SK-N-SH (cell line): ENCODE data around the gene GRK5.

Experiments used
- CTCF ChIP-seq: fragments of 200-600 bp; sonication (generic); IDR thresholded peaks from 2 replicates; pipeline ENCODE4 v1.6.1; 2017; ENCODE audit warnings: antibody characterized with exemption, mild to moderate bottlenecking, moderate library complexity
- EP300 ChIP-seq, 2 experiments: IDR thresholded peaks; 2 replicates each; pipeline versions ENCODE4 v1.4.0 to v1.6.1; 2012; ENCODE audit warnings: borderline replicate concordance in 1 of 2, low read depth in 1 of 2, low read length in 1 of 2
- MXI1 ChIP-seq: IDR thresholded peaks from 2 replicates; pipeline ENCODE4 v1.6.1; 2012; ENCODE audit warnings: mild to moderate bottlenecking, low read depth, low read length, improper control_type of control experiment
- SIN3A ChIP-seq: IDR thresholded peaks from 2 replicates; pipeline ENCODE4 v1.6.1; 2012; ENCODE audit warnings: low read depth, mild to moderate bottlenecking, low read length, moderate library complexity, borderline replicate concordance
- SMC3 ChIP-seq: IDR thresholded peaks from 2 replicates; pipeline ENCODE4 v1.6.1; 2012; ENCODE audit warnings: low read depth, low read length, improper control_type of control experiment
- TCF12 ChIP-seq: IDR thresholded peaks from 2 replicates; pipeline ENCODE4 v1.4.0; 2012
- TEAD4 ChIP-seq: IDR thresholded peaks from 2 replicates; pipeline ENCODE4 v1.4.0; 2012; ENCODE audit warnings: mild to moderate bottlenecking, borderline replicate concordance; ENCODE audit not compliant: insufficient read depth

- TF ChIP-seq EP300 (IDR thresholded peaks at IDR 0.05; ENCODE audit: borderline replicate concordance in 1 of 2, low read depth in 1 of 2, low read length in 1 of 2) (no peak), CTCF (no peak), SIN3A (no peak), TCF12 (no peak), TEAD4 (no peak), MXI1 (no peak), SMC3 (no peak)
Observed at GRCh38 chr10:119465085-119465484, 257.7 kb downstream of the GRK5 start.
